B cell (primary cell): ENCODE data around the gene POTEB. TPM values are rescaled to one million over a fixed set of nuclear protein-coding genes. Genes with fewer than 3 reads are reported as not detected.
"Not testable (repeated sequence)": the region's sequence is repeated elsewhere in the genome, so short reads cannot be mapped to it uniquely, and the experiment has no call there.

Experiments used
- ATAC-seq: fragments of 200-7000 bp; cut with Tn5 transposase; one replicate; pipeline ENCODE4 v1.10.0; 2021; ENCODE audit warnings: low read depth, mild to moderate bottlenecking, moderate number of reproducible peaks, moderate library complexity
- CTCF ChIA-PET: fragments of 350-600 bp; sonication (Branson Sonifier 250); formaldehyde crosslinking; loops from one replicate; lab custom pipeline; 2021; ENCODE audit warnings: antibody characterized with exemption, inconsistent platforms; lab: Charles Lee
- POLR2A ChIA-PET: fragments of 350-600 bp; sonication (Branson Sonifier 250); formaldehyde crosslinking; loops from one replicate; lab custom pipeline; 2021; ENCODE audit warnings: antibody characterized with exemption; lab: Charles Lee
- DNase-seq: peaks from one replicate; pipeline ENCODE4 v3.0.0; 2013
- H2AFZ ChIP-seq: 2 replicates; pipeline ENCODE4 v1.6.1; 2012; ENCODE audit warnings: mild to moderate bottlenecking, low read depth, low read length; ENCODE audit not compliant: insufficient read depth, poor library complexity, severe bottlenecking
- H3K27ac ChIP-seq, 2 donors: 1 replicate in 1 of 2; 2 replicates in 1 of 2; pipeline ENCODE4 v1.5.1; 2012 to 2013; ENCODE audit warnings: low read length in 2 of 2, mild to moderate bottlenecking in 2 of 2, moderate library complexity in 1 of 2
- H3K27me3 ChIP-seq, 4 experiments: fragments of 200-600 bp in 1 of 4; sonication (generic) in 1 of 4; replicated peaks in 1 of 4; 1 replicate in 2 of 4; 2 replicates in 2 of 4; pipeline versions ENCODE4 v1.6.1 to v1.7.0; 2013 to 2016; ENCODE audit warnings: low read length in 3 of 4, mild to moderate bottlenecking in 2 of 4, mixed read lengths in 1 of 4, moderate library complexity in 1 of 4; ENCODE audit not compliant: insufficient read depth in 4 of 4, control insufficient read depth in 3 of 4; ENCODE audit errors: control extremely low read depth in 1 of 4
- H3K36me3 ChIP-seq, 2 experiments: replicated peaks in 1 of 2; 1 replicate in 1 of 2; 2 replicates in 1 of 2; pipeline versions ENCODE4 v1.6.1 to v1.7.1; 2013; ENCODE audit warnings: low read length in 1 of 2; ENCODE audit not compliant: insufficient read depth in 2 of 2, control insufficient read depth in 1 of 2; ENCODE audit errors: control extremely low read depth in 1 of 2, extremely low read depth in 1 of 2
- H3K4me1 ChIP-seq, 2 donors: fragments of 200-600 bp in 1 of 2; sonication (generic) in 1 of 2; 1 replicate in 1 of 2; 2 replicates in 1 of 2; pipeline versions ENCODE4 v1.5.1 to v1.6.1; 2013 to 2017; ENCODE audit warnings: low read length in 2 of 2; ENCODE audit not compliant: control insufficient read depth in 2 of 2, insufficient read depth in 2 of 2
- H3K4me2 ChIP-seq: replicated peaks from 2 replicates; pipeline ENCODE3; 2012; ENCODE audit warnings: mild to moderate bottlenecking, low read depth, low read length; ENCODE audit not compliant: poor library complexity, severe bottlenecking
- H3K4me3 ChIP-seq, 5 experiments: fragments of 200-600 bp in 1 of 5; sonication (generic) in 1 of 5; 1 replicate in 3 of 5; 2 replicates in 2 of 5; pipeline versions ENCODE4 v1.5.1 to v1.7.0; 2011 to 2016; ENCODE audit warnings: low read length in 4 of 5, mild to moderate bottlenecking in 4 of 5, low read depth in 2 of 5, control low read depth in 1 of 5, moderate library complexity in 1 of 5; ENCODE audit not compliant: insufficient read depth in 1 of 5; ENCODE audit errors: control extremely low read depth in 1 of 5, extremely low read depth in 1 of 5
- H3K79me2 ChIP-seq: fragments of 200-600 bp; sonication (generic); one replicate; pipeline ENCODE4 v1.6.0; 2016; ENCODE audit warnings: low read length; ENCODE audit not compliant: control insufficient read depth, insufficient read depth
- H3K9ac ChIP-seq: fragments of 200-600 bp; sonication (generic); 2 replicates; pipeline ENCODE4 v1.6.1; 2017; ENCODE audit warnings: mild to moderate bottlenecking, low read length, moderate library complexity
- H3K9me3 ChIP-seq, 3 donors: one replicate each; pipeline versions ENCODE4 v1.6.1 to v1.7.1; 2013; ENCODE audit warnings: low read length in 2 of 3; ENCODE audit not compliant: control insufficient read depth in 2 of 3, insufficient read depth in 1 of 3; ENCODE audit errors: control extremely low read depth in 1 of 3
- H4K20me1 ChIP-seq: 2 replicates; pipeline ENCODE4 v1.6.0; 2012; ENCODE audit warnings: mild to moderate bottlenecking, low read length; ENCODE audit not compliant: insufficient read depth, control insufficient read depth, poor library complexity, severe bottlenecking
- H3K27ac Mint-ChIP-seq: one replicate; pipeline ENCODE4 v1.8.0; 2021; ENCODE audit warnings: mixed read lengths
- H3K27me3 Mint-ChIP-seq: one replicate; pipeline ENCODE4 v1.8.0; 2021; ENCODE audit warnings: mixed read lengths
- H3K4me1 Mint-ChIP-seq: one replicate; pipeline ENCODE4 v1.8.0; 2021; ENCODE audit warnings: mixed read lengths
- H3K4me3 Mint-ChIP-seq: one replicate; pipeline ENCODE4 v1.8.0; 2021; ENCODE audit warnings: mixed read lengths
- H3K9me3 Mint-ChIP-seq: one replicate; pipeline ENCODE4 v1.8.0; 2022; ENCODE audit warnings: mixed read lengths; ENCODE audit not compliant: insufficient read depth
- WGBS: methylation state at CpG from one replicate; pipeline ENCODE4 v1.1.5; 2013; ENCODE audit warnings: missing lambda C conversion rate; ENCODE audit not compliant: insufficient coverage; 5-methylcytosine and 5-hydroxymethylcytosine counted together
- intact Hi-C: fragments of 100-400 bp; cut with micrococcal nuclease; formaldehyde crosslinking; loops from one replicate; pipeline ENCODE4 v1.10.0; 2022
- polyA minus RNA-seq: library from RNA; depleted of rRNA, polyadenylated mRNA; stranded (reverse); fragments of >200 nt; gene quantifications from 2 replicates; pipeline ENCODE4 v1.2.3, GENCODE V29; 2012
- polyA plus RNA-seq: library from polyadenylated mRNA; depleted of rRNA; stranded (reverse); fragments of >200 nt; gene quantifications from 2 replicates; pipeline ENCODE4 v1.2.3, GENCODE V29; 2012
- total RNA-seq, 2 donors: library from RNA; stranded (reverse); fragments of 120-200 nt in 1 of 2; gene quantifications; 1 replicate in 1 of 2; 2 replicates in 1 of 2; pipeline versions ENCODE4 v1.2.3 to v1.2.4, GENCODE V29; 2013 to 2022

POTEB gene
- total RNA-seq (not detected in 2 replicates), polyA plus RNA-seq (not detected in 2 replicates), polyA minus RNA-seq (not detected in 2 replicates)
- total RNA-seq (2013): not detected

- H3K27me3 Mint-ChIP-seq, intact Hi-C loops, H3K4me3 ChIP-seq, H3K4me1 ChIP-seq, H3K79me2 ChIP-seq, ATAC-seq, H3K4me2 ChIP-seq, H2AFZ ChIP-seq, H3K9ac ChIP-seq, H3K4me1 Mint-ChIP-seq, H3K9me3 Mint-ChIP-seq, CTCF ChIA-PET, H3K9me3 ChIP-seq, POLR2A ChIA-PET, H4K20me1 ChIP-seq, DNase-seq, H3K27ac Mint-ChIP-seq, H3K27ac ChIP-seq, H3K27me3 ChIP-seq, H3K36me3 ChIP-seq, H3K4me3 Mint-ChIP-seq: not testable (repeated sequence)
- no CpG with 5 or more reads among the region's 36 CpGs for WGBS
Measured at GRCh38 chr15:21877635-21878034, at the start of gene POTEB. Gene POTEB (minus strand): TSS chr15:21877735. CDS start chr15:21877246, 489 bp downstream.

DNA sequence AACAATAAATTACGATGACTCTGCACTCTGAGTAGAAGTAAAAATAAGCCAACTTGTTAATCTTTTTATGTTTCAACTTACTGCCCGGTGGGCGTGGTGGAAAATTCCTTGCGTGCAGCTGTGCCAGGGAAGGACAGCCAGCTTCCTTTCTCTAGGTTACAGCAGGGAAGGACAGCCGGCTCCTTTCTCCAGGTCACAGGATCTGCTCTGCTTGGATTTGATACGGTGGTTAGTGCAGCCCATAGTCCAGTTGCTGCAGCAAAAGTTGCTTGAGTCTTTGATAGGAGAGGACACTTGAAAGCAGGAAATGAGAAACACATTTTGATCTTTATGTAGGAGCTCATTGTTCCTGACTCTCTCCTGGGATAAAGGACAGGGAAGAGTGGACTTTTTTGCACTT lies 13.4 kb upstream of the POTEB start:
- H3K4me2 ChIP-seq, H3K4me3 ChIP-seq, H3K27ac Mint-ChIP-seq, H3K27me3 ChIP-seq, H3K9me3 Mint-ChIP-seq, DNase-seq, H3K9me3 ChIP-seq, H3K27ac ChIP-seq, H4K20me1 ChIP-seq, H3K4me1 Mint-ChIP-seq, H3K27me3 Mint-ChIP-seq, H3K4me1 ChIP-seq, POLR2A ChIA-PET, H3K79me2 ChIP-seq, H3K9ac ChIP-seq, CTCF ChIA-PET, H3K4me3 Mint-ChIP-seq, H2AFZ ChIP-seq, ATAC-seq, H3K36me3 ChIP-seq, intact Hi-C loops: not testable (repeated sequence)
- no CpG with 5 or more reads among the region's 6 CpGs for WGBS

- H3K4me2 ChIP-seq, H3K27ac Mint-ChIP-seq, H3K27me3 ChIP-seq, DNase-seq, H3K4me3 Mint-ChIP-seq, H2AFZ ChIP-seq, H3K27ac ChIP-seq, H3K4me3 ChIP-seq, CTCF ChIA-PET, H3K9me3 ChIP-seq, H3K27me3 Mint-ChIP-seq, POLR2A ChIA-PET, H3K79me2 ChIP-seq, H3K4me1 Mint-ChIP-seq, H3K9ac ChIP-seq, H3K4me1 ChIP-seq, intact Hi-C loops, ATAC-seq, H3K9me3 Mint-ChIP-seq, H4K20me1 ChIP-seq, H3K36me3 ChIP-seq: not testable (repeated sequence)
- no CpG with 5 or more reads among the region's 47 CpGs for WGBS
Measured at GRCh38 chr15:21889542-21889941, 12.0 kb upstream of the POTEB start.

GRCh38 chr15:21838831-21839230 lies 38.7 kb downstream of the POTEB start:
- intact Hi-C loops, H3K4me3 Mint-ChIP-seq, H3K27me3 ChIP-seq, H3K79me2 ChIP-seq, H3K27me3 Mint-ChIP-seq, H4K20me1 ChIP-seq, POLR2A ChIA-PET, H3K4me1 ChIP-seq, H3K9me3 Mint-ChIP-seq, H3K27ac ChIP-seq, DNase-seq, H3K4me2 ChIP-seq, H3K27ac Mint-ChIP-seq, H3K4me1 Mint-ChIP-seq, CTCF ChIA-PET, H3K9me3 ChIP-seq, H3K9ac ChIP-seq, H3K4me3 ChIP-seq, H3K36me3 ChIP-seq, H2AFZ ChIP-seq, ATAC-seq: not testable (repeated sequence)
- no CpG with 5 or more reads among the region's 1 CpG for WGBS
